GM21390 (cell line): ENCODE results near the gene HS6ST3.
"Not testable (repeated sequence)": the region's sequence is repeated elsewhere in the genome, so short reads cannot be mapped to it uniquely, and the experiment has no call there.

Experiments used
- ATAC-seq: cut with Tn5 transposase; IDR thresholded peaks from one replicate; pipeline ENCODE4 v1.9.1; 2021; ENCODE audit not compliant: unreplicated experiment

The HS6ST3 gene

DNA sequence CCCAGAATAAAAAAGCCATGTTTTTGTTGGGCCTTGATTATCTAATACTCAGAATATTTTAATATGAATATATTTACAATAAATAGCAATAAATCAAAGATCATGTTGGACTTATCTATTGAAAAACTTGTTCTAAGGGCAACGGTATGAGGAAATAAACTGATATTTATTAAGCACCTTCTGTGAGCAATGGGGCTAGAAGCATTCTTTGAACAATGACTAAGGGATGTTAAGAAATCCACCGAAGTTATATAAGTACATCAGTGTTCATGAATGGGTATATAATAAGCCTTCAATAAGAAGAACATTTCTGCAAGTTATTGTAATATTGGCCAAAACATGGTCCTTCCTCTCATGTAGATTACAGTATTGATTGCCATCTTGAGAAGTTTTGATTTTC, 682.5 kb downstream of the HS6ST3 start:
- no peak for ATAC-seq

DNA sequence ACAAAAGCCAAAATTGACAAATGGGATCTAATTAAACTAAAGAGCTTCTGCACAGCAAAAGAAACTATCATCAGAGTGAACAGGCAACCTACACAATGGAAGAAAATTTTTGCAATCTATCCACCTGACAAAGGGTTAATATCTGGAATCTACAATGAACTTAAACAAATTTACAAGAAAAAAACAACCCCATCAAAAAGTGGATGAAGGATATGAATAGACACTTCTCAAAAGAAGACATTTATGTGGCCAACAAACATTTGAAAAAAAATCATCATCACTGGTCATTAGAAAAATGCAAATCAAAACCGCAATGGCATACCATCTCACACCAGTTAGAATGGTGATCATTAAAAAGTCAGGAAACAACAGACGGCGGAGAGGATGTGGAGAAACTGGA, 688.4 kb downstream of the HS6ST3 start:
- not testable (repeated sequence) for ATAC-seq

DNA sequence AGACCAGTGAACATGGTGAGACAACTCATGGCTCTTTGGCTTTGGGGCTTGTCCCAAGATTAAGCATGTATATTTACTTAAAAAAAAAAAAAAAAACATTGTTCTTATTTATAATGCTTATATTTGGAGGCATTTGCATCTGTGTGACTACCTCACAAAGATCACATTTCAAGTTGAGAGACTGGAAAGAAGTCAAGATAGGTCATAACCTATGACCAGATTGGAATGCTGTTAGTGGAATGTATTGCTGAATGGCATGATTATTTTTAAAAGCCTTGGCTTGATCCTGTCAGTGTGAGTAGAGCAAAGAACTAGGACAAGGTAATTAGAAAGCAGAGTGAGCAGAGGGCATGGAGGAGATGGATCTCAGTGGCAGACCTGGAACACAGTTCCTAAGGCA, 689.8 kb downstream of the HS6ST3 start:
- no peak for ATAC-seq

DNA sequence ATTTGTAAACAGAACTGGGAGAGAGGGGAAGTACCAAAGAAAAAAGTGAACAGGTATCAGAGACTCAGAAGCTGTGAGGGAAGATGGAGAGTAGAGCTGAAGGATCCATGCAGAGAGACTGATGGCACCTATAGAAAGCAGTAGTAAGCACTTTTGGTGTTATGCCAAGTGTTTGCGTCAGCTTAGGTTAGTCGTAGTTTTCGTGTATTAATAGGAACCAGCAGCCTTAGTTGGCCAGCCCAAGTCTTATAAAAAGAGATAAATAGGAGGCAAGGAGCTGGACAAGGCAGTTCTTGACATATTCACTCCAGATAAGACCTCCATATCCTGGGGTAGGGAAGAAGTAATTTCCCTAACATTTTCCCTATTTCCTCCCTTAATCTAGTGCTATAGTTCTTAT, 690.2 kb downstream of the HS6ST3 start:
- ATAC-seq, result no peak

DNA sequence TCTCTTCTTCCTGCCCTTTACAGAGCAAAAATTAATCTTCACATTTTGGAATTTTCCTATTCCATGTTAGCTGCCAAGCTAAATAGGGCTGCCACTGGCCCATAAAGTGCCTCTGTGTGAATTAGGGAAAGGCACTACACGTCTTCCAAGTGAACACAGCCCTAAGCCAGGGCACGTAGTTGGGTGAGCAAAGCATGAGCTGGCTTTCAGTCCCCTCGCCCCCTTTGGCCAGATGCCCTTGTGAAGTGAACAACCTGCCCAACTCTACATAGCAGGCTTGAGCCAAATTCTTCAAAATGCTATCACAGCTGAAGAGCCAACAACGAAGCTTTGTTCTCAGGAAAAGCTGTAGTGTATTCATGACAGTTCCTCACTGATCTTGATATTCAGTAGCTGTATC, 691.2 kb downstream of the HS6ST3 start:
- no peak for ATAC-seq

DNA sequence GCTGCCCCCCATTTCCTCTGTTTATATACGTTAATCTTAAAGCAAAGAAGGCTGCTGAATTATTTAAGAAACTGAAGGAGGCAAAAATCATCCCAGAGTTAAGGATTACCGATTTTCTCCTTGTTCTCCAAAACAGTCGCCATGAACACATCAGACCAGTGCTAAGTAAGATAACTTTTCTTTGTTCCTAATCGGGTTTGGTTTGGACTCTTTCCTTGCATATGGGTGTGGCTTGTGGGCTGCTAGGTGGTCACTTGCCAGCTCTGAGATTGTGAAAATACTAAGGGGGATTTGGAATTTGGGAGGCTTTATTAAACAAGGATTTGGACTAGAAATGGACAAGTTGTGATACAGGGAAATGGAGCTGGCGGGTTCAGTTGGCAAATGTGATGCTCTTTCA, 692.3 kb downstream of the HS6ST3 start:
- ATAC-seq, result no peak

DNA sequence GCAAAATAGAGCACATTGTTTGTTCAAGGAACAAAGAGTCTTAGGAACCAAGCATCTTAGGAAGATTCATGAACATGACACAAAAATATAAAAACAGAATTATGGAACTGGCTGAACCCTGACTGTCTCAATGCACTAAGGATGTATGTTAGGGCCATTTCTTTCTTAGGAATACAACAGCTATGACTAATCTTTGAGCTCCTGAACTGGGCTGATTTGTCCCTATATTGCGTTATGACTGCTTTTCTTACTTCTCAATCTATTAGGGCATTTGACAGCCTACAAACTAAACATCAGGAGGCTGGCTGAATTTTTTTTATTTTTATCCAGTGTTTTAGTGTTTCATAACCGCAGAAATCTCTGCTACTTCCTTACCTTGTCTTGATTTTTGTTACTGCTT, 693.1 kb downstream of the HS6ST3 start:
- ATAC-seq, result no peak

DNA sequence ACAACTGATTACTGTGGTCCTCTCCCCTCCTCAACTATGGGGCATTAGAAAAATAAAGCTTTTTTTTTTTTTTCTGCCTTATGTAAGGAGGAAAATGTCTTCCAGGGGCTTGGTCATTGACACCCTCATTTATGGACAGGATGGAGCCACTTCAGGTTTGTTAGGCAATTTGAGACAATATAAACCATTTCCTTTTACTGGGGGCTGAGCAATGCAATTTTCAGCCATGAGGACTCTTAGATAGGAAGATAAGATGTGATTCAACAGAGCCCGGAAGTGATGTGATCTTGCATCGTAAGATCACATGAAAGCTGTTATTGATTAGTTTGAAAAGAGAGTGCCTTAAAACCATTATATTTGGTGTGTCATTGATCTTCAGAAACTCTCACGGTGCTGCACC, 693.6 kb downstream of the HS6ST3 start:
- ATAC-seq, result no peak

DNA sequence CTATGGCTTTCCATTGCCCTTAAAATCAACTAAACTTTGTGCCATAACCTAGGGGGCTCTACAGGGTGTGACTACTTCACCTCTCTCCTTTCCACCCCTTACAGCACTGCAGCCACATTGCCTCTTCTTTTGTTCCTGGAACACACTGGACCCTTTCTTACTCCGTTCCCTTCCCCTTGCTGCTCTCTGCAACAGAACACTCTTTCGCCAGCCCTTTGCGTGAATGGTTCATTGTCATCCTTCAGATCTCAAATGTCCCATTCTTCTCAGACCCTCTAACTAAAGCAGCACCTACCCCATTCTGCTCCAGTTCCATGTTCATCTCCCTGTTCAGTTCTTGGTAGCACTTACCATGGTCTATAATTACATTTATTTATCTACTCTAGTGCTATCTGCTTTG, 696.1 kb downstream of the HS6ST3 start:
- no peak for ATAC-seq

DNA sequence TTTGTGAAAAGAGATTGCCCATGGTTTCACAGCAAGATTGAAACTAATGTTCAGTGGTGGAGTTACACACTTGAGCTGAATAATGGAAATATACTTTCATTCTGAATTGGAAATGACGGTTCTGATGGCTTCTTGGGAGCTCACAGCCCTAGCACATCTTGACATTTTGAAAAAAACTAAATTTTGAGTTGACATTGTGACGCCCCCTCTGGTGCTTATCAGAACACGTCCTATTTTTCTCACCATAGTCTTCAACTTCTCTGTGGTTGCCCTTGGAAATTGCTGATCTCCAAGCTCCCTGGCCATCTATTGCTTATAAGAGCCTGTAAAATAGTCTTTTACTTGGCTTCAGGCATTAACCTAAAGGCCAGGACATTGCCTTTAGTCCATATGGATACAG, 702.3 kb downstream of the HS6ST3 start:
- no peak for ATAC-seq

DNA sequence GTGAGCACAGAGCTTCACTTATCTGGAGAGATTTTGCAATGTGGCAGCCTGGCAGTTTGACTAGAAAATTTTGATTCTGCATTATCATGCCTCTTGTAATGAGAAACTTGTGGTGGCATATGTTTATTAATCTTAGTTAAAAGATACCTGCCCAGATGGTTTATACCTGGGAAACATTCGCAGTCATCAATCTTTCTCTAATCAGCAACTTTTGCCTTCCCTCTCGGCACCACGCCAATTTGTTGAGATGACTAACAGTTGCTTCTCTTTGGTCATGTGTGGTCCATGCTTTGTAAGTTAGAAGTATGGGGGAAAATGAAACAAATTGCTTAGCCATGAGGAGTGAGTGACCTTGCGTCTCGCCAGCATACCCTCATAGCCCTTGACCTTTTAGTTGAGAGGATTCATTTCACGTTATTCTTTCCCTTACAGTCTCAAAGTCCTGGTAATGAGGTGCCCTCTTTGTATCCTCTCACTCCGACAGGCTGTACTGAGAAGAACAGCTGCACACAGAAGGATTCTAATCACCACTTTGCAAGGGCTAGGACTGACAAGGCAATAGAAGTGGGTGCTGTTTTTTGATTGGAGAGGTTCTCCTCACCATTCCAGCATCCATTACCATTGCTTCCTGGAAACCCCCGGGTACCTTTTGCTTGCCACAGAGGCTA, 703.0 kb downstream of the HS6ST3 start:
- ATAC-seq, result no peak

DNA sequence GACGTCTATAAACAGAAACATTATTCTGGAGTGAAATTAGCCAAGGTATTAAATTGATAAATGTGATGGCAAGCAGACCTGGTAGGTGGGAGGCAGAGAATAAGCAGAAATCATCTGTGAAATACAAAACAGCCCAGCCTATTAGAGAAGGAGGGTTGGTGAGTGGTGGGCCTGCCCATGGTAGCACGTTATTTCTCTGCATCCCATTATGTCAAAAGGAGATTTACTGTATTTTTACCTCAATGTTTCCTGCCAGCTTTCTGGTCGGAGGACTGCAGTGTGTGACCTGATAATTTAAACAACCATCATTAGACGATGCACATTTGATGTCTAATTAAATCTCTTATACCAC, 703.5 kb downstream of the HS6ST3 start:
- no peak for ATAC-seq

DNA sequence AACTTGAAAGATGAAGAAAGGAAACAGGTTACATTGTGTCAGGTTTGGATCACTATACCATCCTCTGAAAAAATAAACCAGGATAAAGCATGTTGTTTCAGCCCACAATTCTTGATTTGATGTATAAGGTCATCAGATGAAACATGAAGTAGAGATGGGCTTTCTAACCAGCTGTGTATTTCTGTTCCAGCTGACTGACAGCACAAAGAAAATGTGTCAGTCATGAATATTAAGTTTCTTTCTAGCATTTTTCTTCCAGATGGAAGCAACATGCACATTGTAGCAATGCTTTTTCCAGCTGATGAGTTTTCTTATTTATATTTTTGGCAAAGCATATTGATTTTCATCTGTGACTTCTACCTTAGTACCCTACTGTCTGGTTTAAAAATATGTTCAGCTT, 704.8 kb downstream of the HS6ST3 start:
- no peak for ATAC-seq

DNA sequence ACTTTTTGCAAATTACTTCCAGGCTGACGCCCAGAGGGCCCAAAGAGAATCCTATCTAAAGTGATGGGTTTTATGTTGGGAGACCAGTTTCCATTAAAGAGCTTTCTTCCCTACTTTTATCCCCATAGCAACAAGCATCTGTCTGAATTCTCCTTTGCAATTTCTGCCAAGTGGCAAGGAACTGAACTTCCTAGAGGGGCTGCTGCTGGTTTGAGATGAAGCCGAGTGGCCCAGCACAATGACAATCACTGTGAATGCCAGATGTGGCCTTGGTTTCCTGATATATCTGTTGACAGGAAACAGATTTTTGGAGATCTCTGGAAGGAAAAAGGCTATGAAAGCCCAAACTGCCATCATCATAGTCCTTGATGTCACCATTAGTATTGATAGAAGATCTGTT, 705.8 kb downstream of the HS6ST3 start:
- no peak for ATAC-seq

DNA sequence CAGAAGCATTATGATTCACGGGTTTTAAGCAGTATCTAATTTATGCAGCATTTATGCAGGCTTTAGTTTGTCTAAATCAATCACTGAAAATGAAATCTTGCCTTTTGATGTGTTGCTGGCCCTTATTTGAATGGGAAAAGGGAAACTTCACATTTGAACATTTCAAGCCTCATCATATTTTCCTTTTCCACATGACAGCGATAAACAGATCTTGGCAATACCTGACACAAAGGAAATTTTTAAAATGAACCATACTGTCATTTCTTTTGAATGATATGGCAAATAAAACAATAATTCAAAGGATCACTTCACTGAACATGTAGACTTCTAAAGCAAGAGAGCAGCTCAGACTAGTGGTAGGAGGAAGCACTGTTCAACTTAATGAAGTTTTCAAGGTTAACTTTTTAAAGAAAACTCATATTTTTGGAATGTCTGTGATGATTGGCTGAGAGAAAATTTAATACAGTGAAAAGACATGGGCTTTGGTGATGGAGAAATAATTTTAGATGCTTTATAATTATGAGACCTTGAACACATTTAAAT, 706.3 kb downstream of the HS6ST3 start:
- no peak for ATAC-seq

DNA sequence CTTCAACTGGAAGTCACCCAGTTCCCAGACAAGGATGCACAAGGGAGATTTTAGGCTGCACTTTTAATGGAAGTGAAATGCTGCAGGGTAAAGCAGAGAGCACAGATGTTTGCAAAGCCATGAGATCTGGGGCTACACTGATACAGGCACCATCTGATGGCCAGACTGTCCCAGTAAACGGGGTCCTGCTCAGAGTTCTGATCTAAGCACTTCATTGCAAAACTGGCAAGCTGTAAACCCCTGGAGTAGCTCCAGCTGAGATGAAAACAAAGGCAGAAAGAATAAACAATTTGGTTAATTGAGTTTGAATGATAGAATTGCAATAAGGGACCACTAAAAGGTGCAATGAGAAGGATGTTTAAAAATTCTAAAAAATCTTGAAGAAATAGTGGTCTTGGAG, 707.2 kb downstream of the HS6ST3 start:
- ATAC-seq, result no peak

DNA sequence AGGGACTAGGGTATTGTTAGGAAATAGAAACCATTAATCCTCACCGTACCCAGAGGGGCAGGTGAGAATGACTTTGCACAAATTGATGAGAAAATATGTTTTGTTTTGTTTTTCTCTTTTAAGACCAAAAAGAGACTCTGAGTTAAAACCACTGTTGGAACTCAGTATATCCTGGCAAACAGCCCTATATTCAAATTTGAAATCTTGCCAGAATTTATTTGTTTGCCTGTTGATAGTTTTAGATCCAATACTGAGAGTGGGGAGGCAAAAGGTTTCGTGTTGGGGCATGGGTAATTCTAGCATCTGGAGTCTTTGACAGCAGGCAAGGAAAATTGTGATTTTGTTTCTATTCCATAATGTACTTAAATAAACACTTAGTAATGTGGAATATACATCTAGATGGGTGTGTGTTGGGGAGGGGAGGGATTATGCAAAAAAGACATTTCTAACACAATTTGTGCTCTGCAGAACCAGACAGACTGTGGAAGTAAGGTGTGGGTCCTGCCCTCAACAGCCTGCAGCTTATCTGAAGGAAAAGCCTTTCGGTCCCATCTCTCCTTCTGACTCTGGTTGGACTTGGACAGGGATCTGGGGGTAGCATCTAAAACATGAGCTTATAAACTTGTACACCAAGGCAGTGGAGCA, 713.7 kb downstream of the HS6ST3 start:
- ATAC-seq, result no peak

DNA sequence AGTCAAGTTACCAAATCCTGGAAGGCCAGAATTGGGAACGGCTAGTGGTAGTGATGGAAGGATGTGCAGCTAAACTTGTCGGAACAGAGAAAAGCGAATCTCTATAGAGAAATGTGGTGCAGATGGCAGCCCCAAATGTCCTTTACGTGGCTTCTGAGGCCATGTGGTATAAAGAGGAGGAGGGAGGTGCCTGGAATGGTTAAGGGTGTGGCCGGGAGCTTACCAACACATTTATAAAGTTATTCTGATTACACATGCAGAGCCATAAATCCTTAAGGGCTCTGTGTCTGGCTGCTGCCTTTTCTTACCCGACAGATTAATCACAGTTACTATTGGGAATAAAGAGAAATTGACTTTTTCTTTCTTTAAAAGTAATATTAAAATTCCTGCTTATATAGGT, 714.3 kb downstream of the HS6ST3 start:
- no peak for ATAC-seq

DNA sequence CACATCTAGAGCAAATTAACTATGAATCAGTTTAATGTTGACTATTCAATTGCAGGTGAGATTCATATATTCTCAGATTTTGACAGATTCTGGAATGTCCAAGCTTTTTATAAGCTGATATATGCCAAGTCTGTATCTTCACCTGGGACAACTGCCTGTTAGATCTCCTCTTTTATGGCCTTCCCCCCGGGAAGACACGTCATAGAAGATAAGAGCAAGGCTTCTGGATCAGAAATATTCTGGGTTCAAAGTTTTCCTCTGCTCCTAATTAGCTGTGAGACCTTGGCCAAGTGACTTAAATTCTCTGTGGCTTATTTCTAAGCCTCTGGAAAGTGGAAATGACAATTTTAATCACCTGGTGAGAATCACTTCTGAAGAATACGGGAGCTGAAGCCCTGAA, 716.8 kb downstream of the HS6ST3 start:
- no peak for ATAC-seq

DNA sequence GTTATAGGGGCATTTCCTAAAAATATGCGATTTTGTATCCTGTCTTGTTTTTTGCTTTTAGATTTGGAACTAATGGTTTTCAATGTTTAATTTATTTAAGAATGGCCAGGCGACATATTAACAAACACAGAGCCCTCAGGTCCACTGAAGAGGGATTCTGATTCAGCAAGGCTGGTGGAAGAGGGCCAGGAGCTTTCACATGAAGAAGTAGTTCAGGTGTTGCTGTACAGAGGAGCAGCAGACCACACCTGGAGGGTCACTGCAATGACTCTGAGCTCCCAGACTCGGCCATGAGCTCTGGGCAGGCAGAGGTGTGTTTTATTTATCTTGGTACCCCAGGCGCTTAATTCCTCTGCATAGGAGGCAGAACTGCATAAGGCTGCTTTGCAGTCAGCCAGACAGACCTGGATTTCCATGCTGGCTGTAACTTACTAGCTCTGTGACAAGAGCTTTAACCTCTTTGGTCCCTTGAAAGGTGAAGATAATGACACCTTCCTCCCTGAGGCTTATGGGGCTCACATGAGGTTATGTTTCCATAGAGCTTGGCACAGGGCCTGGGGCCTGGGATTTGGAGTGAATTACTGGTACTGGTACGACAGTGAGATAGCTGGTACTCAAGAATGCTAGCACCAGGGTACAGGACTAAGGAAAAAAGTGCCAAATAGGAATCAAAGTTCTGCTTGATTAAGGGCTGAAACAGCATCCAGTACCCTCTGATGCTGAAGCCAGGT, 719.6 kb downstream of the HS6ST3 start:
- no peak for ATAC-seq

DNA sequence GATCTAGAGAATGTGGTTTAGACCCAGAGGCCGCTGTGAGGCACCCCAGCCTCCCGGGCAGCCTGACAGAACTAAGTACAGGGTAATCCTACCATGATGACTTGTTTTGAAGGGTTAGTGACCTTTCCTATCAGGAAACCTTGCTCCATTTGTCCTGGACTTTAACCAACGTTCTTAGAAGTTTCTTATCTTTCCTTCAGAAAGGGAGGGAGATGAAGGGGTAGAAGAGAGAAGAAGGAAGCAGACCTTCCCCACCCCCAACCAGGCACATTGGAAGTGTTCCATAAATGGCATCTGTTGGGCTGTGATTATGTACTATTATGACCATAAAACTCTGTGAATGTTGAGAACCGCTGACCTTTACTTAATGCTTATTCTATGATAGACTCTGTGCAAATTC, 720.2 kb downstream of the HS6ST3 start:
- no peak for ATAC-seq

DNA sequence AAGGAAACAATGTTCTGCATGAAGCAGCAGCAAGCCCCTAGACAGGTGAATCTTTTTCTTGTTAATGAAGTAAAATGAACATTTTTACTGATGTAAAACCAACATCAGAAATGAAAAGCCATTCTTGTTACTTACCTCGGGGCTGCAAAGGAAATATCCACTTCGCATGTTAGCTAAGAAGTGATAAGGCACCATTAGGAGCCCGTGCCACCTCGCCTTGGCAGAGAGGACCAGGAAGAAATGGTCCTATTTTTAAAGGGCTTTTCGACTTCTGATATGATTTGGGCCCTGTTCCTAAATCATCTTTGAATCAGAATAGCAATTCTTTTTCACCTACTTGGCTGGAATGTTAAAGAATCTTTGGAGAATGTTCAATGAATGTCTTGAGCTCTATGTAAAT, 721.1 kb downstream of the HS6ST3 start:
- ATAC-seq, result no peak
